ENCODE measurements around the gene LAMA2. TPM values are rescaled to one million over a fixed set of nuclear protein-coding genes. Genes with fewer than 3 reads are reported as not detected.

The LAMA2 gene
- total RNA-seq, 2 experiments from 2014 or later: 0.69 to 1.5 TPM

DNA sequence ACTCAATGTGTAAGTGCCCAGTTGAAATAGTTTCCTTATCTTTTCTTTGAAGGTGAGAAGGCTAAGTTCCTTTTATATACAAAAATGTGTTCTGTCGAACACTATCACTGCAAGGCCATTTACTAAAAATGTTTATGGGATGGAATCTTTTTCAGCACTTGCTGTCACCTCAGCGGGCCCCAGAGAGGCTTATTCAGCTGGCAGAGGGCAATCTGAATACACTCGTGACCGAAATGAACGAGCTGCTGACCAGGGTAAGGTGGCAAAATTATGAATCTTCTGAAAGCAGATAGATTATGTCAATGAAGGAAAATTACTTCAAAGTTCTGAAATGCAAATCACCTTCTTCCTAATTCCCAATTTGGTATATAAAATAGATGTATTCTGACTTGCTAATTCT, 486.8 kb downstream of the LAMA2 start:
- H3K27ac Mint-ChIP-seq: no peak overlapping the region
- no peak overlapping the region for H3K4me3 Mint-ChIP-seq
- no peaks in the 10 kb centered on the region for H3K36me3 Mint-ChIP-seq (ENCODE audit: low read depth)
- no peak for DNase-seq
- no peaks in the 10 kb centered on the region for H3K9me3 Mint-ChIP-seq
- ATAC-seq: no peak
- H3K27me3 Mint-ChIP-seq: no peaks in the 10 kb centered on the region
- intact Hi-C loops (cut with micrococcal nuclease): no loop called here
- ChIA-PET POLR2A (no interaction called here), CTCF (interaction anchor here (1.0 to 1.8 kb wide), 10 partner anchors 14 to 149 kb away, joined by 3 to 16 read pairs (median 6); no protein-coding TSS in a partner anchor)
- peaks cover 22% of the 10 kb centered on the region for H3K4me1 Mint-ChIP-seq (ENCODE audit: low read depth)
- TF ChIP-seq, protein P1, sequence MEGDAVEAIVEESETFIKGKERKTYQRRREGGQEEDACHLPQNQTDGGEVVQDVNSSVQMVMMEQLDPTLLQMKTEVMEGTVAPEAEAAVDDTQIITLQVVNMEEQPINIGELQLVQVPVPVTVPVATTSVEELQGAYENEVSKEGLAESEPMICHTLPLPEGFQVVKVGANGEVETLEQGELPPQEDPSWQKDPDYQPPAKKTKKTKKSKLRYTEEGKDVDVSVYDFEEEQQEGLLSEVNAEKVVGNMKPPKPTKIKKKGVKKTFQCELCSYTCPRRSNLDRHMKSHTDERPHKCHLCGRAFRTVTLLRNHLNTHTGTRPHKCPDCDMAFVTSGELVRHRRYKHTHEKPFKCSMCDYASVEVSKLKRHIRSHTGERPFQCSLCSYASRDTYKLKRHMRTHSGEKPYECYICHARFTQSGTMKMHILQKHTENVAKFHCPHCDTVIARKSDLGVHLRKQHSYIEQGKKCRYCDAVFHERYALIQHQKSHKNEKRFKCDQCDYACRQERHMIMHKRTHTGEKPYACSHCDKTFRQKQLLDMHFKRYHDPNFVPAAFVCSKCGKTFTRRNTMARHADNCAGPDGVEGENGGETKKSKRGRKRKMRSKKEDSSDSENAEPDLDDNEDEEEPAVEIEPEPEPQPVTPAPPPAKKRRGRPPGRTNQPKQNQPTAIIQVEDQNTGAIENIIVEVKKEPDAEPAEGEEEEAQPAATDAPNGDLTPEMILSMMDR (IDR thresholded peaks at IDR 0.05): no peak

DNA sequence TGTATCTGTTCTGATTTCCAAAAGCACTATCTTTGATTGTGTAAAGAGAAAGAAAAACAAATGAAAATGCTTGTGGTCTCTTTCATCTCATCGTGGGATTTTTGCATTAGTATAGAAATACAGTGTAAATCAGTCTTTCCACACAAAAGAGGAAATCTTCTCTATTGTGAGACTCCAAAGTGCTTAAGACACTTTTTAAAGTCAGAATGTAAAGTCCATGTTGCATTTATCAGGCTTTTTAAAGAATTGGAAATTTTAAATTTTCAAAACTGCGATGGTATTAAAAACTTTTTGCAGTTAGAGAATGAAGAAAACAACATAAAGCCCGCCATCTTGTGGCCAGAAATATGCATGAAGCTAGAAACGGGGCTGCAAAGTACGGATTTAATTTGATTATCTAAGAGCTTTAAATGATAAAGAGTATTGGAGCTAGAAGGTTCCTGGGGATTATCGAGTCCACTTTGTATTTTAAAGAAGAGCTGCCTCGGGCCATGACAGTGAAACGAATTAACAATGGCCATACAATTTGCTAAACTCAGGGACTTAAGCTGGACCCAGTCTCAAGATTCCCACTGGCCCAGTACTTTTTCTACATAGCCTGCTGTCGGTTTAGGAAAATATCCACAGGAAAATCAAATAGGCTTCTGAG, 487.5 kb downstream of the LAMA2 start:
- Mint-ChIP-seq H3K4me3 (no peak overlapping the region), H3K9me3 (no peaks in the 10 kb centered on the region), H3K4me1 (ENCODE audit: low read depth) (peaks cover 22% of the 10 kb centered on the region), H3K36me3 (ENCODE audit: low read depth) (no peaks in the 10 kb centered on the region), H3K27me3 (no peaks in the 10 kb centered on the region), H3K27ac (no peak overlapping the region)
- no peak for ATAC-seq
- peak; percentile 75 for DNase-seq
- intact Hi-C loops (cut with micrococcal nuclease): no loop called here
- ChIA-PET CTCF (interaction anchor here (0.7 to 1.8 kb wide), 30 partner anchors 10 to 645 kb away, joined by 3 to 16 read pairs (median 4); no protein-coding TSS in a partner anchor), POLR2A (no interaction called here)
- TF ChIP-seq, protein P1 (IDR thresholded peaks at IDR 0.05): peak; percentile 80

DNA sequence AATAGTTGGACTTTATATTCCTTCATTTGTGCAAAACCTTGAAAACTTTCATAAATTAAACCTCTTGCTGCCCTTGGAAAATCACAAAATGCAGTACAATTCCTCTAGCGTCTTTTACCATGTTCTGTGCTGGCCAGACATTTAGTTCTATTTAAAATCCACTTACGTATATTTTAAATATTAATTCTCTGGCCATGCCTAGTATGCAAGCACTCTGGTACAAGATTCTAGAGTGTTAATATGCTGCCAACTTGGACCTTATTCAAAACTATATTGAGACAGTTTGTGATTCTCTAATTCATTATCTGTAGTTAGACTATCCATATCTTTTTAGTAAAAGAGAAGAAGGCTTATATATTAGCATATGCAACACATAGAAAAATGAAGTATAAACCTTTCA, 498.9 kb downstream of the LAMA2 start:
- no peaks in the 10 kb centered on the region for H3K4me1 Mint-ChIP-seq (ENCODE audit: low read depth)
- H3K4me3 Mint-ChIP-seq: no peak overlapping the region
- DNase-seq: no peak
- peaks cover 3% of the 10 kb centered on the region for H3K9me3 Mint-ChIP-seq
- H3K27me3 Mint-ChIP-seq: peaks cover 18% of the 10 kb centered on the region
- H3K36me3 Mint-ChIP-seq (ENCODE audit: low read depth): no peaks in the 10 kb centered on the region
- ATAC-seq: no peak
- CTCF ChIA-PET: no interaction called here
- TF ChIP-seq, protein P1 (IDR thresholded peaks at IDR 0.05): no peak
- intact Hi-C loops (cut with micrococcal nuclease): no loop called here
- POLR2A ChIA-PET: no interaction called here
- H3K27ac Mint-ChIP-seq: no peak overlapping the region

DNA sequence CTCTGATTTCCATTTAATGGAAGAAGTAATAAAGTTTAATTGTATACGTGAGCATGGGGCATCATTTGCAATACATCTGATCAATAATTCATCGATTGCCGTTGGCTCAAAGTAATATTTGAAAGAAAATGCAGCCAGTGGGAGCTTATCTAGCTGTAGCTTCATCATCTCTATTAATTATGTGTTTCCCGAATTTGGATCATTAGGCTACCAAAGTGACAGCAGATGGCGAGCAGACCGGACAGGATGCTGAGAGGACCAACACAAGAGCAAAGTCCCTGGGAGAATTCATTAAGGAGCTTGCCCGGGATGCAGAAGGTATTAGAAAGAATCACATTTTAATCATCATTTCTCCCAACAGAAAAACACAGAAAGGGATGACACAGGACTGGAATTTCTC, 500.0 kb downstream of the LAMA2 start:
- ChIA-PET CTCF (interaction anchor here (2.2 kb wide), 1 partner anchor 13 kb away, joined by 8 read pairs; no protein-coding TSS in a partner anchor), POLR2A (no interaction called here)
- ATAC-seq: no peak
- Mint-ChIP-seq H3K9me3 (peaks cover 8% of the 10 kb centered on the region), H3K27me3 (peaks cover 19% of the 10 kb centered on the region), H3K4me1 (ENCODE audit: low read depth) (no peaks in the 10 kb centered on the region), H3K27ac (no peak overlapping the region), H3K36me3 (ENCODE audit: low read depth) (no peaks in the 10 kb centered on the region), H3K4me3 (no peak overlapping the region)
- TF ChIP-seq, protein P1 (IDR thresholded peaks at IDR 0.05): no peak
- intact Hi-C loops (cut with micrococcal nuclease): no loop called here
- no peak for DNase-seq

DNA sequence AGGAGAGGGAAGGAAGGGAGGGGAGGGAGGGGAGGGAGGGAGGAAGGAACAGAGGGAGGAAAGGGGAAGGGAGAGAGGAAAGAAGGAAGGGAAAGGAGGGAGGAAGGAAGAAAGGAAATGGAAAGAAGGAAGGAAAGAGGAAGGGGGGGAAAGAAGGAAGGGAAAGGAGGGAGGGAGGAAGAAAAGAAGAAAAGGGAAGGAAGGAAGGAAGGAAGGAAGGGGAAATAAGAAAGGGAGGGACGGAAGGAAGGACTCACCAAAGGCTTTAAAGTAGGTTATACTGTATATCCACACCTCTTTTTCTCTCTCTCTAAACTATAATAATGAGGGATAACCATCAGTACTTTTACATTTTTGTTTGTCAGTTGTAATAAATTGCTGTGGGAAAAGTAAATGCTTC, 502.2 kb downstream of the LAMA2 start:
- TF ChIP-seq, protein P1 (IDR thresholded peaks at IDR 0.05): no peak
- ChIA-PET CTCF (no interaction called here), POLR2A (no interaction called here)
- peaks cover 4% of the 10 kb centered on the region for H3K9me3 Mint-ChIP-seq
- peaks cover 2% of the 10 kb centered on the region for H3K4me1 Mint-ChIP-seq (ENCODE audit: low read depth)
- ATAC-seq (no peak), DNase-seq (no peak)
- no peak overlapping the region for H3K27ac Mint-ChIP-seq
- H3K36me3 Mint-ChIP-seq (ENCODE audit: low read depth): no peaks in the 10 kb centered on the region
- H3K27me3 Mint-ChIP-seq: peaks cover 15% of the 10 kb centered on the region
- no peak overlapping the region for H3K4me3 Mint-ChIP-seq
- intact Hi-C loops (cut with micrococcal nuclease): no loop called here

Measured in activated CD8-positive, alpha-beta T cell treated with anti-CD3 and anti-CD28 coated beads for 36 hours (primary cell).